ENCODE data around the gene ALK. TPM values are rescaled to one million over a fixed set of nuclear protein-coding genes. Genes with fewer than 3 reads are reported as not detected.

Gene ALK
- total RNA-seq, 1 donor from 2014 or later = 0.08 TPM

GRCh38 chr2:29808321-29808720 lies 113.1 kb downstream of the ALK start:
- ATAC-seq (no peak), DNase-seq (ENCODE audit: missing footprints) (no peak)
- intact Hi-C loops (cut with DNase I) = no loop called here

- DNase-seq (ENCODE audit: missing footprints) = no peak
- intact Hi-C loops (cut with DNase I) = no loop called here
- ATAC-seq = no peak
Measured at GRCh38 chr2:29807082-29807481, 114.3 kb downstream of the ALK start.

- DNase-seq (ENCODE audit: missing footprints) (no peak), ATAC-seq (no peak)
- intact Hi-C loops (cut with DNase I) = no loop called here
Measured at GRCh38 chr2:29806461-29806860, 114.9 kb downstream of the ALK start.

- intact Hi-C loops (cut with DNase I) = no loop called here
- no peak for DNase-seq (ENCODE audit: missing footprints)
- ATAC-seq = no peak
Measured at GRCh38 chr2:29804671-29805070, 116.7 kb downstream of the ALK start.

- intact Hi-C loops (cut with DNase I) = no loop called here
- no peak for ATAC-seq
- DNase-seq (ENCODE audit: missing footprints) = no peak
Measured at GRCh38 chr2:29803537-29803936, 117.8 kb downstream of the ALK start.

- DNase-seq (ENCODE audit: missing footprints) = no peak
- intact Hi-C loops (cut with DNase I) = no loop called here
Measured at GRCh38 chr2:29802986-29803385, 118.4 kb downstream of the ALK start.

GRCh38 chr2:29799628-29800027 lies 121.8 kb downstream of the ALK start:
- DNase-seq (ENCODE audit: missing footprints) (no peak), ATAC-seq (no peak)
- intact Hi-C loops (cut with DNase I) = no loop called here

More at GRCh38 chr2:29802986-29803385, 118.4 kb downstream of the ALK start:
- ATAC-seq = no peak

GRCh38 chr2:29797916-29798315 lies 123.5 kb downstream of the ALK start:
- intact Hi-C loops (cut with DNase I) = no loop called here
- DNase-seq (ENCODE audit: missing footprints) (no peak), ATAC-seq (no peak)

GRCh38 chr2:29796446-29796845 lies 124.9 kb downstream of the ALK start:
- intact Hi-C loops (cut with DNase I) = no loop called here
- no peak for ATAC-seq
- no peak for DNase-seq (ENCODE audit: missing footprints)

- ATAC-seq = no peak
- DNase-seq (ENCODE audit: missing footprints) = no peak
- intact Hi-C loops (cut with DNase I) = no loop called here
Measured at GRCh38 chr2:29789911-29790485, 131.4 kb downstream of the ALK start.

- intact Hi-C loops (cut with DNase I) = no loop called here
- no peak for ATAC-seq
Measured at GRCh38 chr2:29787473-29788465, 133.6 kb downstream of the ALK start.

GRCh38 chr2:29786361-29786760 lies 135.0 kb downstream of the ALK start:
- ATAC-seq (no peak), DNase-seq (ENCODE audit: missing footprints) (no peak)
- intact Hi-C loops (cut with DNase I) = no loop called here

More at GRCh38 chr2:29787473-29788465, 133.6 kb downstream of the ALK start:
- no peak for DNase-seq (ENCODE audit: missing footprints)

- DNase-seq (ENCODE audit: missing footprints) = no peak
- intact Hi-C loops (cut with DNase I) = no loop called here
- ATAC-seq = no peak
Measured at GRCh38 chr2:29783666-29784065, 137.7 kb downstream of the ALK start.

- DNase-seq (ENCODE audit: missing footprints) (no peak), ATAC-seq (no peak)
- intact Hi-C loops (cut with DNase I) = no loop called here
Measured at GRCh38 chr2:29782549-29783458, 138.6 kb downstream of the ALK start.

- intact Hi-C loops (cut with DNase I) = no loop called here
- ATAC-seq = no peak
- no peak for DNase-seq (ENCODE audit: missing footprints)
Measured at GRCh38 chr2:29782087-29782486, 139.3 kb downstream of the ALK start.

- intact Hi-C loops (cut with DNase I) = no loop called here
Measured at GRCh38 chr2:29780906-29781305, 140.5 kb downstream of the ALK start.

GRCh38 chr2:29777161-29777560 lies 144.2 kb downstream of the ALK start:
- no peak for ATAC-seq
- no peak for DNase-seq (ENCODE audit: missing footprints)
- intact Hi-C loops (cut with DNase I) = no loop called here

More at GRCh38 chr2:29780906-29781305, 140.5 kb downstream of the ALK start:
- no peak for DNase-seq (ENCODE audit: missing footprints)
- no peak for ATAC-seq

GRCh38 chr2:29776406-29776805 lies 145.0 kb downstream of the ALK start:
- intact Hi-C loops (cut with DNase I) = no loop called here
- DNase-seq (ENCODE audit: missing footprints) (no peak), ATAC-seq (no peak)

GRCh38 chr2:29775937-29776336 lies 145.4 kb downstream of the ALK start:
- intact Hi-C loops (cut with DNase I) = no loop called here
- DNase-seq (ENCODE audit: missing footprints) (no peak), ATAC-seq (no peak)

Measured in Right ventricle myocardium inferior (tissue), 1 donor.